Measurements from ENCODE around the gene SCG2.

The SCG2 gene

GRCh38 chr2:223602972-223603371, 811 bp upstream of the SCG2 start:
- no peak for TF ChIP-seq CTCF (IDR thresholded peaks at IDR 0.05; ENCODE audit: control insufficient read depth, insufficient read depth, low read depth, low read length, missing control alignments)
- no peak for DNase-seq (ENCODE audit: low read depth)
- H3K4me3 ChIP-seq (ENCODE audit: control insufficient read depth, low read depth, low read length) = no peak overlapping the region

DNA sequence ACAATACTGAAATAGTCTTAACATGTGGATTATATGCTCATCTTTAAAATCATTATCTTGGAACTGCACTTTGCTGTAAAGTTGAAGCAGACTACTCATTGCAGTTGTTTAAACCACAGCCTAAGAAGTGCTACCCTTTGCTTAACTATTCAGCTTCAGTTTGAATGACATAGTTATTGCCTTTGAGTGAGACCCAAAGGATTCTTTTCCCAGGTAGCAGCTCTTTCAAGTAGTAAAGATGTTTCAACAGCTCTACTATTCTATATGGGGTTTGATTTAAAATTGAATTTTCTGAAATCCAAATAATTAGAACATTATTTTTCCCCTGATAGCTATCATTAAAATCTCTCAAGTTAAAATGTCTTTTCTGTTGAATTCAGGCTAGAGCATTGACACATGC, 1.1 kb downstream of the SCG2 start:
- TF ChIP-seq CTCF (IDR thresholded peaks at IDR 0.05; ENCODE audit: control insufficient read depth, insufficient read depth, low read depth, low read length, missing control alignments) = no peak
- no peak overlapping the region for H3K4me3 ChIP-seq (ENCODE audit: control insufficient read depth, low read depth, low read length)
- no peak for DNase-seq (ENCODE audit: low read depth)

GRCh38 chr2:223599640-223600380, 2.4 kb downstream of the SCG2 start:
- no peak overlapping the region for H3K4me3 ChIP-seq (ENCODE audit: control insufficient read depth, low read depth, low read length)
- TF ChIP-seq CTCF (IDR thresholded peaks at IDR 0.05; ENCODE audit: control insufficient read depth, insufficient read depth, low read depth, low read length, missing control alignments) = no peak
- DNase-seq (ENCODE audit: low read depth) = no peak

- DNase-seq (ENCODE audit: low read depth) = no peak
- no peak overlapping the region for H3K4me3 ChIP-seq (ENCODE audit: control insufficient read depth, low read depth, low read length)
- TF ChIP-seq CTCF (IDR thresholded peaks at IDR 0.05; ENCODE audit: control insufficient read depth, insufficient read depth, low read depth, low read length, missing control alignments) = no peak
Observed at GRCh38 chr2:223598994-223599639, 3.0 kb downstream of the SCG2 start.

GRCh38 chr2:223597076-223597475, 5.1 kb downstream of the SCG2 start:
- no peak for TF ChIP-seq CTCF (IDR thresholded peaks at IDR 0.05; ENCODE audit: control insufficient read depth, insufficient read depth, low read depth, low read length, missing control alignments)
- H3K4me3 ChIP-seq (ENCODE audit: control insufficient read depth, low read depth, low read length) = no peak overlapping the region
- DNase-seq (ENCODE audit: low read depth) = no peak

DNA sequence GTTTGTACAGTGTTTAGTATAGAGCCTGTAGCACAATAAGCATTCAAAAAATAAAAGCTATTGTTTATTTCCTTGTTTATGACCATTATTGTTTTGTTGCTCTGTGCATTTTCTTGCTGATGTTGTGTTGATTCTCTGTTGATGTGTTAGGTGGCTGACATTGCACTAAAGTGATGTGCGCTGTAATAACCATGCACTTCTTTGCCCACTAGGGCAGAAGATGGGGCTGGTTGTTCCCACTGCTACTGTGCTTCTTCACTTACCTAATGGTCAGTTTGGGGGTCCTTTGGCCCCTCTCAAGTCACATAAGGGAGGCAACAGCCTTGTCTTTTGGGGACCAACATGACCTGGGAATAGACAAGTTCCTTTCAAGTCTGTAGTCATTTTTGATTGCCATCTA, 6.0 kb downstream of the SCG2 start:
- no peak for DNase-seq (ENCODE audit: low read depth)
- no peak overlapping the region for H3K4me3 ChIP-seq (ENCODE audit: control insufficient read depth, low read depth, low read length)
- no peak for TF ChIP-seq CTCF (IDR thresholded peaks at IDR 0.05; ENCODE audit: control insufficient read depth, insufficient read depth, low read depth, low read length, missing control alignments)

Data from AG09309 (cell line).